SK-N-SH treated with all-trans-retinoic acid at 6 μM for 48 hours (cell line): ENCODE data around the gene THAP3.

Source experiments
- ATAC-seq: fragments of 200-7000 bp; cut with Tn5 transposase; 3 replicates; pipeline ENCODE4 v1.9.1; 2020; ENCODE audit warnings: mild to moderate bottlenecking, moderate library complexity
- ARNTL ChIP-seq: fragments of 450-650 bp; formaldehyde crosslinking; IDR thresholded peaks from 2 replicates; pipeline ENCODE4 v1.5.0; 2020; ENCODE audit warnings: low read depth, mild to moderate bottlenecking, moderate library complexity, borderline replicate concordance
- BACH2 ChIP-seq: fragments of 250-450 bp; sonication (Bioruptor Pico); IDR thresholded peaks from 2 replicates; pipeline ENCODE4 v1.9.0; 2021; ENCODE audit warnings: mild to moderate bottlenecking, borderline replicate concordance
- CSDC2 ChIP-seq: fragments of 250-450 bp; sonication (Bioruptor Pico); IDR thresholded peaks from 2 replicates; pipeline ENCODE4 v1.5.0; 2020; ENCODE audit warnings: mild to moderate bottlenecking, moderate library complexity
- ESRRG ChIP-seq: fragments of 250-450 bp; sonication (Bioruptor Pico); IDR thresholded peaks from 2 replicates; pipeline ENCODE4 v1.6.1; 2021; ENCODE audit warnings: mild to moderate bottlenecking
- ISL1 ChIP-seq: fragments of 250-450 bp; sonication (Bioruptor Pico); IDR thresholded peaks from 2 replicates; pipeline ENCODE4 v2.1.2; 2022; ENCODE audit warnings: mild to moderate bottlenecking, moderate library complexity
- OSR1 ChIP-seq: fragments of 250-450 bp; sonication (Bioruptor Pico); IDR thresholded peaks from 2 replicates; pipeline ENCODE4 v1.8.0; 2022; ENCODE audit warnings: moderate library complexity, mild to moderate bottlenecking, inconsistent platforms
- PPARA ChIP-seq: fragments of 250-450 bp; sonication (Bioruptor Pico); IDR thresholded peaks from 2 replicates; pipeline ENCODE4 v1.5.0; 2020; ENCODE audit warnings: mild to moderate bottlenecking, borderline replicate concordance
- RARB ChIP-seq: fragments of 250-450 bp; sonication (Bioruptor Pico); IDR thresholded peaks from 2 replicates; pipeline ENCODE4 v1.8.0; 2021; ENCODE audit warnings: mild to moderate bottlenecking, moderate library complexity
- SNAI2 ChIP-seq: fragments of 250-450 bp; sonication (Bioruptor Pico); IDR thresholded peaks from 2 replicates; pipeline ENCODE4 v1.5.0; 2020; ENCODE audit warnings: mild to moderate bottlenecking, moderate library complexity
- TCF4 ChIP-seq: fragments of 250-450 bp; sonication (Bioruptor Pico); IDR thresholded peaks from 2 replicates; pipeline ENCODE4 v1.8.0; 2021; ENCODE audit warnings: mild to moderate bottlenecking, moderate library complexity, borderline replicate concordance
- TOX ChIP-seq: fragments of 250-450 bp; sonication (Bioruptor Pico); IDR thresholded peaks from 2 replicates; pipeline ENCODE4 v1.8.0; 2021; ENCODE audit warnings: mild to moderate bottlenecking, moderate library complexity, borderline replicate concordance
- ZC3H10 ChIP-seq: fragments of 250-450 bp; sonication (Bioruptor Pico); IDR thresholded peaks from 2 replicates; pipeline ENCODE4 v1.5.1; 2021; ENCODE audit warnings: mild to moderate bottlenecking, moderate library complexity
- ZFP3 ChIP-seq: fragments of 250-450 bp; sonication (Bioruptor Pico); IDR thresholded peaks from 2 replicates; pipeline ENCODE4 v1.5.0; 2020; ENCODE audit warnings: mild to moderate bottlenecking, moderate library complexity
- ZFP30 ChIP-seq: fragments of 450-650 bp; formaldehyde crosslinking; IDR thresholded peaks from 2 replicates; pipeline ENCODE4 v1.5.0; 2022; ENCODE audit warnings: mild to moderate bottlenecking, moderate library complexity
- ZNF70 ChIP-seq: fragments of 450-650 bp; formaldehyde crosslinking; IDR thresholded peaks from 2 replicates; pipeline ENCODE4 v1.5.0; 2020; ENCODE audit warnings: mild to moderate bottlenecking, moderate library complexity
- TF ChIP-seq, protein P1 (sequence below): fragments of 250-450 bp; sonication (Bioruptor Pico); IDR thresholded peaks from 2 replicates; pipeline ENCODE4 v1.8.0; 2020; ENCODE audit warnings: mild to moderate bottlenecking, moderate library complexity, borderline replicate concordance
- TF ChIP-seq, protein P2 (sequence below): fragments of 250-450 bp; sonication (Bioruptor Pico); IDR thresholded peaks from 2 replicates; pipeline ENCODE4 v1.5.1; 2021; ENCODE audit warnings: mild to moderate bottlenecking, moderate library complexity
- TF ChIP-seq, protein P3 (sequence below): fragments of 250-450 bp; sonication (Bioruptor Pico); IDR thresholded peaks from 2 replicates; pipeline ENCODE4 v1.8.0; 2021; ENCODE audit warnings: low read depth, mild to moderate bottlenecking, moderate library complexity, borderline replicate concordance
- TF ChIP-seq, protein P4 (sequence below): fragments of 250-450 bp; sonication (Bioruptor Pico); IDR thresholded peaks from 2 replicates; pipeline ENCODE4 v1.5.1; 2020; ENCODE audit warnings: low read depth, mild to moderate bottlenecking, moderate library complexity
- TF ChIP-seq, protein P5 (sequence below): fragments of 250-450 bp; sonication (Bioruptor Pico); IDR thresholded peaks from 2 replicates; pipeline ENCODE4 v1.5.0; 2020; ENCODE audit warnings: mild to moderate bottlenecking, moderate library complexity

Gene THAP3

DNA sequence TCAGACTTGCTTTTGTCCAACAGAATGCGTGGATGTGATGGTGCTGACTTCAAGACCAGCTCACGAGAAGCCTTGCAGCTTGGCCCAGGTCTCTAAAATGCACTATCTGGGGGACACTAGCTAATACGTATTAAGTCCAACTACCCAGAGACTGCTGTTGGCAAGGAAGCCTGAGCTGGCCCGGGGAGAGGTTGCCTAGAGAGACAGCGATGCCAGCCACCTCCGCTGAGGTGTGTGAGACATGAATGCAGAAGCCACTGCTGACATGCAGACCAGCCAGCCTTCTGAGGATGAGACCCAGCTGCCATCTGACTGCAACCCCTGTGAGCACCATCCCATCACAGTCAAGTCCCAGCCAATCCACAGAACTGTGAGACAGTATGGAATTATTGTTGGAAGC, 32.5 kb downstream of the THAP3 start (continued):
- no peak for TF ChIP-seq TCF4 (CRISPR knock-in tag)
- no peak for TF ChIP-seq PPARA (CRISPR knock-in tag)

DNA sequence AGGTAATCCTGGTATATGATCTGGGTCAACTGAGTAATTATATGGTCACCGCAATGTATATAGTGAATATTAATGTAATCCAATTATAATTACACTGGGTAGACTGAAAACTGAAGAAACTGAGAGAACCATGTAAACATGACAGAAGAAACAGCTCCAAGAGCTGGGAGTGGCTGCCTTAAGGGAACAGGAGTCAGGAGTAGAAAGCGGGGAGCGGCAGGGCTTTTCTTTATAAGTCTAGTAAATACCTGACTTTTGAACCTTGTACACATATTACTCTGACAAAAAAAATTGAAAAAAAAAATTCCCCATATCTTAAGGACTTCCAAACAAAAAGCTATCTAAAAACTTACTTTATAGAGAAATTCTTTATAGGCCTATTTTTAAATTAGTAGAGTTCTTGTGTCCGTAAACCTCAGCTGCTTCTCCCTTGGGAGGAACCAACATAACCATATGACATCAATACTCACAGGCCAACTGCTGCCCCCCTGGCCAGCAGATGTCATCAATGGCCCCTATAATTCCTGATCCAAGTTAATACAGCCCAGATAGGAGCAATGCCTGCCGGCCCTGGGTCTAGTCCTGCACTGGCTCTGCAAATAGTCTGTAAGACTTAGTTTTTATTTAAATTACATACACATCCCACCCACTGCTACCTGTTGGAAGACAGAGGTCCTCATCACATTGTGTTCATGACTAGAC, 33.8 kb downstream of the THAP3 start:
- TF ChIP-seq SNAI2 (no peak), BACH2 (no peak), ZFP30 (CRISPR knock-in tag) (no peak), OSR1 (CRISPR knock-in tag) (no peak), TCF4 (CRISPR knock-in tag) (no peak), ZFP3 (no peak), CSDC2 (CRISPR knock-in tag) (no peak), ESRRG (CRISPR knock-in tag) (no peak), ARNTL (CRISPR knock-in tag) (no peak), RARB (CRISPR knock-in tag) (no peak), PPARA (CRISPR knock-in tag) (no peak), ZC3H10 (CRISPR knock-in tag) (no peak)
- TF ChIP-seq, protein P1, sequence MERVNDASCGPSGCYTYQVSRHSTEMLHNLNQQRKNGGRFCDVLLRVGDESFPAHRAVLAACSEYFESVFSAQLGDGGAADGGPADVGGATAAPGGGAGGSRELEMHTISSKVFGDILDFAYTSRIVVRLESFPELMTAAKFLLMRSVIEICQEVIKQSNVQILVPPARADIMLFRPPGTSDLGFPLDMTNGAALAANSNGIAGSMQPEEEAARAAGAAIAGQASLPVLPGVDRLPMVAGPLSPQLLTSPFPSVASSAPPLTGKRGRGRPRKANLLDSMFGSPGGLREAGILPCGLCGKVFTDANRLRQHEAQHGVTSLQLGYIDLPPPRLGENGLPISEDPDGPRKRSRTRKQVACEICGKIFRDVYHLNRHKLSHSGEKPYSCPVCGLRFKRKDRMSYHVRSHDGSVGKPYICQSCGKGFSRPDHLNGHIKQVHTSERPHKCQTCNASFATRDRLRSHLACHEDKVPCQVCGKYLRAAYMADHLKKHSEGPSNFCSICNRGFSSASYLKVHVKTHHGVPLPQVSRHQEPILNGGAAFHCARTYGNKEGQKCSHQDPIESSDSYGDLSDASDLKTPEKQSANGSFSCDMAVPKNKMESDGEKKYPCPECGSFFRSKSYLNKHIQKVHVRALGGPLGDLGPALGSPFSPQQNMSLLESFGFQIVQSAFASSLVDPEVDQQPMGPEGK: no peak
- TF ChIP-seq, protein P2, sequence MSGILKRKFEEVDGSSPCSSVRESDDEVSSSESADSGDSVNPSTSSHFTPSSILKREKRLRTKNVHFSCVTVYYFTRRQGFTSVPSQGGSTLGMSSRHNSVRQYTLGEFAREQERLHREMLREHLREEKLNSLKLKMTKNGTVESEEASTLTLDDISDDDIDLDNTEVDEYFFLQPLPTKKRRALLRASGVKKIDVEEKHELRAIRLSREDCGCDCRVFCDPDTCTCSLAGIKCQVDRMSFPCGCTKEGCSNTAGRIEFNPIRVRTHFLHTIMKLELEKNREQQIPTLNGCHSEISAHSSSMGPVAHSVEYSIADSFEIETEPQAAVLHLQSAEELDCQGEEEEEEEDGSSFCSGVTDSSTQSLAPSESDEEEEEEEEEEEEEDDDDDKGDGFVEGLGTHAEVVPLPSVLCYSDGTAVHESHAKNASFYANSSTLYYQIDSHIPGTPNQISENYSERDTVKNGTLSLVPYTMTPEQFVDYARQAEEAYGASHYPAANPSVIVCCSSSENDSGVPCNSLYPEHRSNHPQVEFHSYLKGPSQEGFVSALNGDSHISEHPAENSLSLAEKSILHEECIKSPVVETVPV (CRISPR knock-in tag): no peak
- TF ChIP-seq, protein P3, sequence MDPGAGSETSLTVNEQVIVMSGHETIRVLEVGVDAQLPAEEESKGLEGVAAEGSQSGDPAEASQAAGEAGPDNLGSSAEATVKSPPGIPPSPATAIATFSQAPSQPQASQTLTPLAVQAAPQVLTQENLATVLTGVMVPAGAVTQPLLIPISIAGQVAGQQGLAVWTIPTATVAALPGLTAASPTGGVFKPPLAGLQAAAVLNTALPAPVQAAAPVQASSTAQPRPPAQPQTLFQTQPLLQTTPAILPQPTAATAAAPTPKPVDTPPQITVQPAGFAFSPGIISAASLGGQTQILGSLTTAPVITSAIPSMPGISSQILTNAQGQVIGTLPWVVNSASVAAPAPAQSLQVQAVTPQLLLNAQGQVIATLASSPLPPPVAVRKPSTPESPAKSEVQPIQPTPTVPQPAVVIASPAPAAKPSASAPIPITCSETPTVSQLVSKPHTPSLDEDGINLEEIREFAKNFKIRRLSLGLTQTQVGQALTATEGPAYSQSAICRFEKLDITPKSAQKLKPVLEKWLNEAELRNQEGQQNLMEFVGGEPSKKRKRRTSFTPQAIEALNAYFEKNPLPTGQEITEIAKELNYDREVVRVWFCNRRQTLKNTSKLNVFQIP (CRISPR knock-in tag): no peak
- TF ChIP-seq, protein P4, sequence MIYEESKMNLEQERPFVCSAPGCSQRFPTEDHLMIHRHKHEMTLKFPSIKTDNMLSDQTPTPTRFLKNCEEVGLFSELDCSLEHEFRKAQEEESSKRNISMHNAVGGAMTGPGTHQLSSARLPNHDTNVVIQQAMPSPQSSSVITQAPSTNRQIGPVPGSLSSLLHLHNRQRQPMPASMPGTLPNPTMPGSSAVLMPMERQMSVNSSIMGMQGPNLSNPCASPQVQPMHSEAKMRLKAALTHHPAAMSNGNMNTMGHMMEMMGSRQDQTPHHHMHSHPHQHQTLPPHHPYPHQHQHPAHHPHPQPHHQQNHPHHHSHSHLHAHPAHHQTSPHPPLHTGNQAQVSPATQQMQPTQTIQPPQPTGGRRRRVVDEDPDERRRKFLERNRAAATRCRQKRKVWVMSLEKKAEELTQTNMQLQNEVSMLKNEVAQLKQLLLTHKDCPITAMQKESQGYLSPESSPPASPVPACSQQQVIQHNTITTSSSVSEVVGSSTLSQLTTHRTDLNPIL (CRISPR knock-in tag): no peak
- no peak for ATAC-seq

DNA sequence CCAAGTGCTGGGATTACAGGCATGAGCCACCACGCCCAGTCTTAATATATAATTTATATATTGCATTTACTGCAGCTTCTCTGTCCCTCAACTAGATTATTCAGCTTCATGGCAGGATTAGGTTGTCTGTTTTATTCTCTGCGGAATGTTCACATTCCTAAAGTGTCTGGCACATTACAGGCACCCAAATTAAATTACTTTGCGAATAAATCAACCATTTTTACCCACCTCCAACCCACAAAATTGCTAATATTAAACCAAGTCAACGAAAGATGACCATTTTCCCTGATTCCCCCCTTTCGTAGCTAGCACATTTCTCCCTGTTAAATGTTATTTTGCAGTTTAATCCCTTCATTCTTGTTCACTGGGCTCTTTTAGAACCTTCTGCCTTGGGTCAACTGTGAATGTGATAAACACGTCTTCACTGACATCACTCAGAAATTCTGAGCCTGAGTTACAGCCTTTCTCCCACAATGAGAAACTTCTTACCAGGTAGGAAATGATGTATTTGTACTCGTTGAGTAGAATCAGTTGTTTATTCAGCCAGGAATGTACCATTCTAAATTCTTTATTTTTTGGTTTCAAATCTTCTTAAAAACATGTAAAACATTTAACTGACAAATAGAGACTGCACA, 35.9 kb downstream of the THAP3 start:
- peak; percentile 87 for ATAC-seq
- TF ChIP-seq ZNF70 (CRISPR knock-in tag) (no peak), PPARA (CRISPR knock-in tag) (no peak), ISL1 (CRISPR knock-in tag) (peak; percentile 78), TOX (CRISPR knock-in tag) (no peak), BACH2 (no peak), SNAI2 (0 out of 2 replicates have a peak, but pooled peaks have one; percentile 29), TCF4 (CRISPR knock-in tag) (peak; percentile 24; the same call in 1 of the 2 replicates), OSR1 (CRISPR knock-in tag) (no peak), CSDC2 (CRISPR knock-in tag) (no peak), ZC3H10 (CRISPR knock-in tag) (0 out of 2 replicates have a peak, but pooled peaks have one; percentile 29), ZFP3 (no peak), ARNTL (CRISPR knock-in tag) (no peak), ZFP30 (CRISPR knock-in tag) (no peak)
- TF ChIP-seq, protein P3 (CRISPR knock-in tag): peak; percentile 60; the same call in 1 of the 2 replicates
- TF ChIP-seq, protein P4 (CRISPR knock-in tag): peak; percentile 88
- TF ChIP-seq, protein P5, sequence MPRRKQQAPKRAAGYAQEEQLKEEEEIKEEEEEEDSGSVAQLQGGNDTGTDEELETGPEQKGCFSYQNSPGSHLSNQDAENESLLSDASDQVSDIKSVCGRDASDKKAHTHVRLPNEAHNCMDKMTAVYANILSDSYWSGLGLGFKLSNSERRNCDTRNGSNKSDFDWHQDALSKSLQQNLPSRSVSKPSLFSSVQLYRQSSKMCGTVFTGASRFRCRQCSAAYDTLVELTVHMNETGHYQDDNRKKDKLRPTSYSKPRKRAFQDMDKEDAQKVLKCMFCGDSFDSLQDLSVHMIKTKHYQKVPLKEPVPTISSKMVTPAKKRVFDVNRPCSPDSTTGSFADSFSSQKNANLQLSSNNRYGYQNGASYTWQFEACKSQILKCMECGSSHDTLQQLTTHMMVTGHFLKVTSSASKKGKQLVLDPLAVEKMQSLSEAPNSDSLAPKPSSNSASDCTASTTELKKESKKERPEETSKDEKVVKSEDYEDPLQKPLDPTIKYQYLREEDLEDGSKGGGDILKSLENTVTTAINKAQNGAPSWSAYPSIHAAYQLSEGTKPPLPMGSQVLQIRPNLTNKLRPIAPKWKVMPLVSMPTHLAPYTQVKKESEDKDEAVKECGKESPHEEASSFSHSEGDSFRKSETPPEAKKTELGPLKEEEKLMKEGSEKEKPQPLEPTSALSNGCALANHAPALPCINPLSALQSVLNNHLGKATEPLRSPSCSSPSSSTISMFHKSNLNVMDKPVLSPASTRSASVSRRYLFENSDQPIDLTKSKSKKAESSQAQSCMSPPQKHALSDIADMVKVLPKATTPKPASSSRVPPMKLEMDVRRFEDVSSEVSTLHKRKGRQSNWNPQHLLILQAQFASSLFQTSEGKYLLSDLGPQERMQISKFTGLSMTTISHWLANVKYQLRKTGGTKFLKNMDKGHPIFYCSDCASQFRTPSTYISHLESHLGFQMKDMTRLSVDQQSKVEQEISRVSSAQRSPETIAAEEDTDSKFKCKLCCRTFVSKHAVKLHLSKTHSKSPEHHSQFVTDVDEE (CRISPR knock-in tag): no peak
- TF ChIP-seq, protein P1: peak; percentile 48; the same call in 1 of the 2 replicates
